Choroid plexus epithelial cell (primary cell): Measurements from ENCODE around the gene HOXC5.

Source experiments
- DNase-seq: peaks from one replicate; pipeline ENCODE4 v3.0.0-alpha.2; 2010; ENCODE audit warnings: low read depth
- H3K4me3 ChIP-seq: 2 replicates; pipeline ENCODE4 v1.5.1; 2011; ENCODE audit warnings: low read depth, mild to moderate bottlenecking, control low read depth, low read length, moderate library complexity
- CTCF ChIP-seq: conservative IDR thresholded peaks from 2 replicates; pipeline ENCODE4 v1.5.1; 2011; ENCODE audit warnings: low read depth, mild to moderate bottlenecking, control low read depth, inconsistent platforms, low read length, moderate library complexity

HOXC5 gene

GRCh38 chr12:54000116-54001114 is 32.4 kb upstream of the HOXC5 start, which contains the start of gene HOXC9:
TSS of gene HOXC9 (plus strand) at chr12:54000161. CDS start at chr12:54000189, 28 bp downstream.
- DNase-seq: no peak
- TF ChIP-seq CTCF: no peak
- no peak within 1 kb of the TSS for H3K4me3 ChIP-seq

- DNase-seq: no peak
- no peak overlapping the region for H3K4me3 ChIP-seq
- no peak for TF ChIP-seq CTCF
Measured at GRCh38 chr12:54001283-54002187, 31.3 kb upstream of the HOXC5 start.

- no peak for TF ChIP-seq CTCF
- DNase-seq: no peak
- no peak overlapping the region for H3K4me3 ChIP-seq
Measured at GRCh38 chr12:54002278-54002914, 30.5 kb upstream of the HOXC5 start.

GRCh38 chr12:54002915-54003389 is 29.9 kb upstream of the HOXC5 start:
- DNase-seq: no peak
- TF ChIP-seq CTCF: no peak
- H3K4me3 ChIP-seq: no peak overlapping the region

GRCh38 chr12:54003625-54004024 is 29.2 kb upstream of the HOXC5 start:
- TF ChIP-seq CTCF: no peak
- DNase-seq: no peak
- no peak overlapping the region for H3K4me3 ChIP-seq

- DNase-seq: no peak
- no peak overlapping the region for H3K4me3 ChIP-seq
- no peak for TF ChIP-seq CTCF
Measured at GRCh38 chr12:54004063-54004840, 28.6 kb upstream of the HOXC5 start.
